ENCODE measurements around the gene CENPP.

The CENPP gene

GRCh38 chr9:92529124-92529523, 203.4 kb downstream of the CENPP start:
- no peak for TF ChIP-seq CTCF (conservative IDR thresholded peaks at IDR 0.05; ENCODE audit: low read depth)
- no peak for DNase-seq (ENCODE audit: low spot score)
- CTCF ChIA-PET, result no interaction called here
- POLR2A ChIA-PET (ENCODE audit: low non-redundant PET), result no interaction called here
- no peak overlapping the region for H3K27ac ChIP-seq

- CTCF ChIA-PET, result no interaction called here
- no peak for TF ChIP-seq CTCF (conservative IDR thresholded peaks at IDR 0.05; ENCODE audit: low read depth)
- H3K27ac ChIP-seq, result no peak overlapping the region
- no peak for DNase-seq (ENCODE audit: low spot score)
- POLR2A ChIA-PET (ENCODE audit: low non-redundant PET), result no interaction called here
Measured at GRCh38 chr9:92530893-92531292, 205.1 kb downstream of the CENPP start.

GRCh38 chr9:92534204-92534603, 208.5 kb downstream of the CENPP start:
- CTCF ChIA-PET, result interaction anchor here (0.5 to 0.9 kb wide), 4 partner anchors 13 to 1561 kb away, joined by 3 to 7 read pairs (median 4); no protein-coding TSS in a partner anchor
- no peak for DNase-seq (ENCODE audit: low spot score)
- no peak for TF ChIP-seq CTCF (conservative IDR thresholded peaks at IDR 0.05; ENCODE audit: low read depth)
- no peak overlapping the region for H3K27ac ChIP-seq
- POLR2A ChIA-PET (ENCODE audit: low non-redundant PET), result no interaction called here

GRCh38 chr9:92534674-92535073, 208.9 kb downstream of the CENPP start:
- POLR2A ChIA-PET (ENCODE audit: low non-redundant PET), result no interaction called here
- DNase-seq (ENCODE audit: low spot score), result no peak
- no peak overlapping the region for H3K27ac ChIP-seq
- CTCF ChIA-PET, result interaction anchor here (0.5 to 0.7 kb wide), 3 partner anchors 12 to 1562 kb away, joined by 3 to 4 read pairs (median 3); no protein-coding TSS in a partner anchor
- no peak for TF ChIP-seq CTCF (conservative IDR thresholded peaks at IDR 0.05; ENCODE audit: low read depth)

GRCh38 chr9:92535940-92536850, 210.4 kb downstream of the CENPP start, which contains the start of gene ECM2:
TSS of gene ECM2 (minus strand) at chr9:92535990. CDS start at chr9:92522866, 13,124 bp downstream.
- no peak within 1 kb of the TSS for H3K27ac ChIP-seq
- CTCF ChIA-PET, result interaction anchor here (1.0 kb wide), 1 partner anchor 10 kb away, joined by 3 read pairs; no protein-coding TSS in a partner anchor
- no peak for DNase-seq (ENCODE audit: low spot score)
- no peak for TF ChIP-seq CTCF (conservative IDR thresholded peaks at IDR 0.05; ENCODE audit: low read depth)
- POLR2A ChIA-PET (ENCODE audit: low non-redundant PET), result no interaction called here

GRCh38 chr9:92538541-92538940, 212.8 kb downstream of the CENPP start:
- TF ChIP-seq CTCF (conservative IDR thresholded peaks at IDR 0.05; ENCODE audit: low read depth), result no peak
- DNase-seq (ENCODE audit: low spot score), result no peak
- POLR2A ChIA-PET (ENCODE audit: low non-redundant PET), result no interaction called here
- CTCF ChIA-PET, result interaction anchor here (0.7 kb wide), 1 partner anchor 270 kb away, joined by 3 read pairs; no protein-coding TSS in a partner anchor
- H3K27ac ChIP-seq, result no peak overlapping the region
